SIG-M5 treated with dmso at 0.1 percent for 504 hours (cell line): ENCODE data around the gene KATNB1.
A peak's percentile ranks its signal among the peaks of the same experiment; 100 is the strongest.

Experiments used
- DNase-seq: peaks from one replicate; lab custom pipeline; 2025; ENCODE audit not compliant: unreplicated experiment; lab: John Stamatoyannopoulos, UW

The KATNB1 gene

DNA sequence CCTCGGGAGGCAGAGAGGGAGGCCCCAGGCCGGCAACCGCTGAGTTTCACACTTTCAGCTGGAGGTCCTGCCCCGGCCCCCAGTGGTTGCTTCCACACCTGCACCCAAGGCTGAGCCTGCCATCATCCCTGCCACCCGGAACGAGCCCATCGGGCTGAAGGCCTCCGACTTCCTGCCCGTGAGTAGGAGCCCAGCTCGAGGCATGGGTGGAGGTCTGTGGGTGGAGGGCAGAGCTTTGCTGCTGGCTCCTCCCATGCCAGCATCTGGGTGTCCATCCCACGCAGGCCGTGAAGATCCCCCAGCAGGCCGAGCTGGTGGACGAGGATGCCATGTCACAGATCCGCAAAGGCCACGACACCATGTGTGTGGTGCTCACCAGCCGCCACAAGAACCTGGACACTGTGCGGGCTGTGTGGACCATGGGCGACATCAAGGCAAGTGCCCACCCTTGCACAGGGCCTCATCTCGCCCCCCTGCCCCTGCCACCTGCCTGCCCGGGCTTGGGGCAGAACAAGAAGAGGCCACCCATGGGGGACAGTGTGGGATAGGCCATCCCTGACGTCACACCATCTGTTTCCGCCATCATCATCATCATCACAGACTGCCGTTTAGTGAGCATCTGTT is 19.6 kb downstream of the KATNB1 start:
- DNase-seq, result no peak

GRCh38 chr16:57755726-57756423 is 20.3 kb downstream of the KATNB1 start:
- no peak for DNase-seq

DNA sequence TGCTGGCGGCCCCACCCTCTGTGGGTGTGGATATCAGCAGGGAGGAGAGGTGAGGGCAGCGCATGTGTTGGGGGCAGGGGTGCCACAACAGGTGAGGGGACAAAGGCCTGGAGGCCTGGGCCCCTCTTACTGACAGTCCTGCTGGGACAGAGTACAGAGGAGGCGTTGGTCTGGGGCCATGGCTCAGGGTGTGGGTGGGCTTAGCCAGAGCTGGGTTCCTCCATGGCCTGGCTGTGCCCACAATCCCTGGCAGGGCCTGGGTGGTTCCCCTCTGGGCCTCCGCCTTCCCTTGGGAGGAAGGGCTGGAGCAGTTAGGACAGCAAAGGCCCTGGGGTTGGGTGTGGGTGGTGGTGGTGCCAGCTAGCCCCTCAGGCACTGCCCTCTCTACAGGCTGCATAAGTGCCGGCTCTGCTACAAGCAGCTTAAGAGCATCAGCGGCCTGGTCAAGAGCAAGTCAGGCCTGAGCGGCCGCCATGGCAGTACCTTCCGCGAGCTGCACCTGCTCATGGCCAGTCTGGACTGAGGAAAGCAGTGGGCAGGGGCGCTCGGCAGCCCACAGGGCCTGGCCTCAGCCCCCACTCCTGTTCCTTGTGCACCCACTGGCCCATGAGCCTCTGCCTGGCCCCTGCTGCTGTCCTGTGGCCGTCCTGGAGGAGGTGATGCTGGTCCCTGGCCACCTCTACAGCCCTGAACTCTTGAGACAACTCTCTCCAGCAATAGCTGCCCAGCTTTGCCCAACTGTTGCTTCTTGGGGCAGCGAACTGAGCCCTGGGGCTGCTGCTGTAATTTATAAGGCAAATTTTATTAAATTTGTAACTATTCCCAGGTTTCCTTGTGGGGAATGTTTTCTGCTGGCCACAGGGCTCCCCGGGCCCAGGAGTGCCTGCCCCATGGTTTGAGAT is 21.1 kb downstream of the KATNB1 start:
- no peak for DNase-seq

- peak; percentile 41 for DNase-seq
Measured at GRCh38 chr16:57757326-57757786, 21.8 kb downstream of the KATNB1 start.

DNA sequence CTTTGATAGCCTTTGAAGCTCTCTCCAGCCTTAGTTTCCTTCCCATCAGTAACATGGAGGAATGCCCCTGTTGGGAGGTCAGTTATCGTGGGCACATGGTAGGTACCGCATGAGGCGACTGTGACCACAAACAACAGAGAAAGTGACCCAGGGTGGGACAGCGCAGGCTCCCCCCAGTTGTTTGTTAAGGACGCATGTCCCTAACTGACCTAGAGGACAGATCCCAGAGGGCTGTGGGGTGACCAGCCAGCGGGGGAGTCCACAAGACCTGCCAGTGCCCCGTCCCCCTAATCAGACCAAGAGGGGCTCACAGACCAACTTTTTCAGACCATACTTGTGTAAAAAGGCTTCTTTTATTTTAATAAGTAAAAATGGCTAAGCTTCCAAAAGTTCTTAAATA is 22.3 kb downstream of the KATNB1 start:
- DNase-seq, result no peak

- no peak for DNase-seq
Measured at GRCh38 chr16:57758331-57759117, 23.0 kb downstream of the KATNB1 start.

DNA sequence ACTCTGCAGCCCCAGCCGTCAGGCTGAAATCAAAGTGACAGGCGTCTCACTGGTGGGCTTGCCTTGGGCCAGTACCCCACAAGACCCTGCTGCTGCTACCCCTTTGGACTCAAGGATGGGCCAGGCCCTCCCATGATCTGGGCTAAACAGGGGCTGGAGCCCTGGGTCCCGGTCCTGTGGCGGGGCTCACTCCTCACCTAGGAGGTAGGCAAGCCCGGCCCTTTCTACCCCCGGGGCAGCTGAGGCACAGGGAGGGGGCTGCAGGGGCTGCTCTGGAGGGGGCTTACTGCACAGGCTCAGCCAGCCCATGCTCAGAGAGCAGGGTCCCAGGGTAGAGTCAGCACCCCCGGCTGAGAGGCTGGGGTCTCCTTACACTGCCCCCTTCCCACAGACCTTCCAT is 23.6 kb downstream of the KATNB1 start:
- DNase-seq, result no peak

GRCh38 chr16:57759541-57760356 is 24.2 kb downstream of the KATNB1 start:
- no peak for DNase-seq

DNA sequence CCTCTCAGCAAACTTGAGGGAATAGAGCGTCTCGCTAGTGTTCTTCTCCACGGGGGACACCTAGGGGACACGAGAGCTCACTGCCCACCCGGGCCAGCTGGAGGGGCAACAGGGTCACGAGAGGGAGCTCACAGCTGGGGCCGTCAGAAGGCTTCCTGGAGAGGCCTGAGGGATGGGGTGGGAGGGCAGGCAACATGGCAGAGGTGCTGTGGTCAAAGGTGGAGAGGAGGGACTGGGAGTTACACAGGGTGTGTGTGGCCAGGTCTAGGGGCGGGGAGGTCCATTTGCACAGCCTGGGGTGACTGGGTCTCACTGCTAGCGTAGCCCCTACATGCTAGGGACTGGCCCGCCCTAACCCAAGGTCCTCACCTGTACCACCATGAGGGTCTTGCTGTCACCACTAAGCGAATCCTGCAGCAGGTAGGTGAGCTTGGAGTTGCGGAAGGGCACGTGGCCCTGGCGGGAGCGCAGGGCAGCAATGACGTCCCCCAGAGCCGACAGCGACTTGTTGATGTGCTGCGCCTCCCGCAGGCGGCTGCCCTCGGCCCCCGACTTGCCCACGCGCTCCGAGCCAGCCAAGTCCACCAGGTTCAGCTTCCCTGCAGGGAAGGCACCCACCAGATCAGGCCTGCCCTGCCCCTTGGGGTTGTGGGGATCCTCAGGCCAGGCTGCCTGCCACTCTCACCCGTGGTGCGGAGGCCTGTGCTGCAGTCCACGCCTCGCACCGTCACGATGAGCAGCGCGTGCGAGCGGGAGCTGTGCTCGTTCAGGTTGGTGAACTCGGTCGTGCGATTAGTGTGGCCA is 25.0 kb downstream of the KATNB1 start:
- DNase-seq, result no peak

- no peak for DNase-seq
Measured at GRCh38 chr16:57761301-57761700, 25.7 kb downstream of the KATNB1 start.

DNA sequence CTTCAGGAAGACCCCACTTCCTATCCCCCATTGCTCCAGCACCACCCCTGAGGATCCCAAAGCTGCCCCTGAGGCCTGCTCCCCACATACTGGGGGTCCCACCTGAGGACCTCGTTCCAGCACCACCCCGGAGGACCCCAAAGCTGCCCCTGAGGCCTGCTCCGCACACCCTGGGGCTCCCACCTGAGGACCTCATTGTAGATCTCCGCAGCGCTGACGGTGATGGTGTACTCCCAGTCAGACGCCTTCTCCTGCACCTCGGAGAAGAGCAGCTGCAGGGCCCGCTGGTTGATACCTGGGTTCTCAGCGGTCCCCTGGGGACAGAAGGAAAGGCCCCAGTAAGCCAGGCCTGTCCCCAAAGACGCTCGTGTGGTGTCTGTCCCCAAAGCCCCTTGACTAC is 26.4 kb downstream of the KATNB1 start:
- DNase-seq, result no peak

- no peak for DNase-seq
Measured at GRCh38 chr16:57762365-57763040, 26.9 kb downstream of the KATNB1 start.

GRCh38 chr16:57763285-57764005 is 27.9 kb downstream of the KATNB1 start:
- DNase-seq, result no peak

GRCh38 chr16:57764006-57764340 is 28.4 kb downstream of the KATNB1 start:
- no peak for DNase-seq

DNA sequence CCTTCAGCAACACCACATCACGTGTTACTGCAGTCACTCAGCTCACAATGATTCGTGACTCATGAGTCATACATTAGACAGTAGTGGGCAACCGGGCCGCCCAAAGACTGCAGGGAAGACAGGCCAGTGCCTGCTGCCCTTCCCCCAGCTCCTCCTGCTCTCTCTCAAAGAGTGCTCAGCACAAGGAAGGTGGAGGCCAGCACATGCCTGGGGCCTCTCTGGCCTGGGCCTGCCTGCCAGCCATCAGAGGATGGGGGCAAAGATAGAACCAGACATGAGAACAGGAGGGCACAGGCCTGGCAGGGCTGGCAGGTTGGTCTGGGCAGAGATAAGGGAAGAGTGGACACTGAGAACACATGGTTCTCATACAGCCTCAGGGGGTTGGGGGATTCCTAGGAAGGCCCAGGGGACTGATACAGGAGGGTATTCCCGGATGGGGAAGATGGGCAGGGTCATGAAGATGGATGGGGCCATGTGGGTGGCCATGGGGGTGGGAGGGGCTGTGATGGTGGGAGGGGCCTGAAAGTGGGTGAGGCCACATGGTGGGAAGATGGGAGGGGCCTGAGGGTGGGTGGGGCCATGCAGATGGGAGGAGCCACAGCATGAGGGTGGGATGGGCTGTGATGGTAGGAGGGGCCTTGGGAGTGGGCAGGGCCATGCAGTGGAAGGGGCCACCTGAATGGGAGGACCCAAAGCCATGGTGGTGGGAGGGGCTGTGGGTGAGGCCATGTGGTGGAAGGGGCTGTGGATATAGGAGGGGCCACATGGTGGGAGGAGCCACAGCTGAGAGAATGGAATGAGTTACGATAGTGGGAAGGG is 29.0 kb downstream of the KATNB1 start:
- DNase-seq, result no peak

DNA sequence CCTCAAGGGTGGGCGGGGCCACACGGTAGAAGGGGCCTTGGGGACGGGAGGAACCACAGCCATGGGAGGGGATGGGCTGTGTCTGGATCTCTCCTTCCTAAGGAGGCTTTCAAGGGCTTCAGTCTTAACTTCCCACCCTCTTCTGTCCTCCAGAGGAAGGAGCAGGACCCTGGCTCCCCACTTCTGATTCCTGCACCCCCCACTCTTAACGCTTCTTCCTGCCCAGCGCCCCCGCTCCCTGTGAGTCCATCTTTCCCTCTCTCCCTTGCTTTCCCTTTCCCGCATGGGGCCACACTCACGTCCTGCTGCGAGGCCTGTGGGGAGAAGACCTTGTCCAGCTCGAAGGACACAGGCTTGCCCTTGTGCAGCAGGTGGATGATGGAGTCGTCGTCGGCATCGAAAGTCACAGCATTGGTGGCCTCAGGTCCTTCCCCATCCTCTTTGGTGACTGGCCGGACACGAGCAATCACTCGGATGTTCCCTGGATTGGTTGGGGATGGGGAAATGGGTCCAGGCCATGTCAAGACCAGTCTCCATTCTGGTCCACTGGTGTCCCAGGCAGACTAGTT is 29.7 kb downstream of the KATNB1 start:
- no peak for DNase-seq

DNA sequence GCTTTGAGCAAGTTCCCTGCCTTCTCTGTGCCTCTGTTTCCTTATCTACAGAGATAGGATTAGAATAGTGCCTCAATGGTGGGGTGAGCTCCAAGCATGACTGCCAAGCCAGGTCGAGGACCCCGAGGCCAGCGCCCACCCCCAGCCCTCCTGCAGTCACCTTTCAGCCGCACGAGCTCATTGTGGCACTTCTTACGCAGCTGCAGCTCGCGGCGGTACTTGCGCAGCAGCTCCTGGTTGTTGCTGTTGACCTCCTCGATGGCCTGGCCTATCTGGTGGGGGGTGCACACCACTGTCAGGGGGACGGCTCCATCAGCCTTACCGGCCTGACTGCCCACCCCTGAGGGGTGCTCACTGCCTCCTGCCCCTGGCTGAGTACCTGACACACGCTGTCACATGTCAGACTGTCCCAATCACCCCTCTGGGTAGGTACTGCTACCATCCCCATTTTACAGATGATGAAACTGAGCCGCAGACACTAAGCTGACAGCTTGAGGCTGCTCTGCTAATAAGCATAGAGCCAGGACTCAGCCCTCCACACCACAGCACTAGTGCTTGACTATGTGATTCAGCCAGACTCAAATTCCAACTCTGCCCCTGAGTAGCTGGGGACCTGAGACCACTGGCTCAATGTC is 31.3 kb downstream of the KATNB1 start:
- DNase-seq, result no peak
